ENCODE data around the gene CDCP1. TPM values are rescaled to one million over a fixed set of nuclear protein-coding genes. Genes with fewer than 3 reads are reported as not detected.

The CDCP1 gene
- total RNA-seq, 4 donors from 2014 or later = 41.6 to 64.6 (median 53.4) TPM

GRCh38 chr3:45084361-45084760 is 61.8 kb downstream of the CDCP1 start:
- no peak for TF ChIP-seq POLR2AphosphoS5 (IDR thresholded peaks at IDR 0.05)
- TF ChIP-seq, protein P1, sequence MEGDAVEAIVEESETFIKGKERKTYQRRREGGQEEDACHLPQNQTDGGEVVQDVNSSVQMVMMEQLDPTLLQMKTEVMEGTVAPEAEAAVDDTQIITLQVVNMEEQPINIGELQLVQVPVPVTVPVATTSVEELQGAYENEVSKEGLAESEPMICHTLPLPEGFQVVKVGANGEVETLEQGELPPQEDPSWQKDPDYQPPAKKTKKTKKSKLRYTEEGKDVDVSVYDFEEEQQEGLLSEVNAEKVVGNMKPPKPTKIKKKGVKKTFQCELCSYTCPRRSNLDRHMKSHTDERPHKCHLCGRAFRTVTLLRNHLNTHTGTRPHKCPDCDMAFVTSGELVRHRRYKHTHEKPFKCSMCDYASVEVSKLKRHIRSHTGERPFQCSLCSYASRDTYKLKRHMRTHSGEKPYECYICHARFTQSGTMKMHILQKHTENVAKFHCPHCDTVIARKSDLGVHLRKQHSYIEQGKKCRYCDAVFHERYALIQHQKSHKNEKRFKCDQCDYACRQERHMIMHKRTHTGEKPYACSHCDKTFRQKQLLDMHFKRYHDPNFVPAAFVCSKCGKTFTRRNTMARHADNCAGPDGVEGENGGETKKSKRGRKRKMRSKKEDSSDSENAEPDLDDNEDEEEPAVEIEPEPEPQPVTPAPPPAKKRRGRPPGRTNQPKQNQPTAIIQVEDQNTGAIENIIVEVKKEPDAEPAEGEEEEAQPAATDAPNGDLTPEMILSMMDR (IDR thresholded peaks at IDR 0.05) = no peak
- TF ChIP-seq POLR2A (IDR thresholded peaks at IDR 0.05) = no peak
- no peak for TF ChIP-seq EP300 (IDR thresholded peaks at IDR 0.05; ENCODE audit: low read depth)
- Histone ChIP-seq H3K4me3 (no peak overlapping the region), H3K27me3 (no peaks in the 10 kb centered on the region), H3K36me3 (no peaks in the 10 kb centered on the region), H3K9me3 (no peaks in the 10 kb centered on the region), H3K4me1 (peaks cover 10 to 25% (median 12%) of the 10 kb centered on the region in 4 donors), H3K27ac (no peak overlapping the region)
- 83% methylated on average over 1 of the region's 1 CpG; no CpG with 5 or more reads in 1 of the 2 donors for WGBS, 2 donors (ENCODE audit: low coverage in 1 of 2)
- no peak for DNase-seq
- intact Hi-C loops (cut with DNase I; ENCODE audit: low total_unique reads) (no loop called here), in situ Hi-C loops (cut with MboI; ENCODE audit: low pct_ligation_motif_present in 1 of 4, low pct_unique_long_range_greater_than_20kb in 1 of 4, low sequenced_read_pairs in 3 of 4) (no loop called here)

- no peak overlapping the region for H3K27ac ChIP-seq
- H3K27me3 ChIP-seq = no peaks in the 10 kb centered on the region
- in situ Hi-C loops (cut with MboI; ENCODE audit: low pct_ligation_motif_present in 1 of 4, low pct_unique_long_range_greater_than_20kb in 1 of 4, low sequenced_read_pairs in 3 of 4) = no loop called here
- no peaks in the 10 kb centered on the region for H3K9me3 ChIP-seq
- DNase-seq = no peak
- TF ChIP-seq POLR2A (IDR thresholded peaks at IDR 0.05) = no peak
- no peak for TF ChIP-seq POLR2AphosphoS5 (IDR thresholded peaks at IDR 0.05)
- TF ChIP-seq EP300 (IDR thresholded peaks at IDR 0.05; ENCODE audit: low read depth) = no peak
- TF ChIP-seq, protein P1 (IDR thresholded peaks at IDR 0.05) = no peak
- H3K4me3 ChIP-seq = no peak overlapping the region
- peaks cover 3 to 16% (median 13%) of the 10 kb centered on the region in 4 donors for H3K4me1 ChIP-seq
- H3K36me3 ChIP-seq = no peaks in the 10 kb centered on the region
- WGBS, 2 donors (ENCODE audit: low coverage in 1 of 2) = 79% methylated on average over 6 of the region's 6 CpGs; no CpG with 5 or more reads in 1 of the 2 donors
- intact Hi-C loops (cut with DNase I; ENCODE audit: low total_unique reads) = no loop called here
These were observed 63.2 kb downstream of the CDCP1 start for GRCh38 chr3:45083023-45083422.

DNA sequence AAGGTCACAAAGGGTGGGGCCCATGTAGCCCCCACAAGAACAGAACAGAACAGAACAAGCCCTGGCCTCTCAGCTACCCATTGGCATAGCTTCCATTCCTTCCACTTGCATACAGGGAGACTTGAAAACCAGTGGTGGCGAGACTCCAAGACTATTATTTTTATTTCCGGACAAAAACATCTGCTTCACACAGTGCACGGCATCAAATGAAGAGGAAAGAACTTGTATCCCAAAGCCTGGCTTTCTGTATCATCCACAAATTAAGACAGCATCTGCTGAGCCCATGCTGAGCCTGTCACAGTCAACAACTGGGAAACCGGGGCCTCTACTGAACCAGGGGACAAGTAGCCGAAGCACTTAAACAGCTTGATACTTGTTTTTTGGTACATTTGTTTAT is 64.0 kb downstream of the CDCP1 start:
- in situ Hi-C loops (cut with MboI; ENCODE audit: low pct_ligation_motif_present in 1 of 4, low pct_unique_long_range_greater_than_20kb in 1 of 4, low sequenced_read_pairs in 3 of 4) (no loop called here), intact Hi-C loops (cut with DNase I; ENCODE audit: low total_unique reads) (no loop called here)
- WGBS, 2 donors (ENCODE audit: low coverage in 1 of 2) = 79 to 80% methylated on average over 2 to 5 of the region's 5 CpGs
- no peak overlapping the region for H3K4me3 ChIP-seq
- no peaks in the 10 kb centered on the region for H3K36me3 ChIP-seq
- TF ChIP-seq EP300 (IDR thresholded peaks at IDR 0.05; ENCODE audit: low read depth) (no peak), POLR2A (IDR thresholded peaks at IDR 0.05) (no peak), POLR2AphosphoS5 (IDR thresholded peaks at IDR 0.05) (no peak)
- TF ChIP-seq, protein P1 (IDR thresholded peaks at IDR 0.05) = no peak
- peaks cover 3 to 14% (median 13%) of the 10 kb centered on the region in 4 donors for H3K4me1 ChIP-seq
- DNase-seq = no peak
- H3K27ac ChIP-seq = no peak overlapping the region
- no peaks in the 10 kb centered on the region for H3K27me3 ChIP-seq
- no peaks in the 10 kb centered on the region for H3K9me3 ChIP-seq

GRCh38 chr3:45081506-45082141 is 64.6 kb downstream of the CDCP1 start:
- peaks cover 3 to 14% (median 13%) of the 10 kb centered on the region in 4 donors for H3K4me1 ChIP-seq
- TF ChIP-seq POLR2AphosphoS5 (IDR thresholded peaks at IDR 0.05) (no peak), POLR2A (IDR thresholded peaks at IDR 0.05) (no peak), EP300 (IDR thresholded peaks at IDR 0.05; ENCODE audit: low read depth) (no peak)
- TF ChIP-seq, protein P1 (IDR thresholded peaks at IDR 0.05) = no peak
- DNase-seq = no peak
- H3K27ac ChIP-seq = no peak overlapping the region
- H3K4me3 ChIP-seq = no peak overlapping the region
- intact Hi-C loops (cut with DNase I; ENCODE audit: low total_unique reads) (no loop called here), in situ Hi-C loops (cut with MboI; ENCODE audit: low pct_ligation_motif_present in 1 of 4, low pct_unique_long_range_greater_than_20kb in 1 of 4, low sequenced_read_pairs in 3 of 4) (no loop called here)
- H3K9me3 ChIP-seq = no peaks in the 10 kb centered on the region
- H3K27me3 ChIP-seq = no peaks in the 10 kb centered on the region
- WGBS, 2 donors (ENCODE audit: low coverage in 1 of 2) = 82% methylated on average over 2 of the region's 2 CpGs; no CpG with 5 or more reads in 1 of the 2 donors
- no peaks in the 10 kb centered on the region for H3K36me3 ChIP-seq

Measured in transverse colon (tissue), 4 donors.